Osteocyte (in vitro differentiated cells): ENCODE measurements around the gene NBEA. TPM values are rescaled to one million over a fixed set of nuclear protein-coding genes. Genes with fewer than 3 reads are reported as not detected.

Source experiments
- DNase-seq: peaks from one replicate; pipeline ENCODE4 v3.0.0; 2021; ENCODE audit warnings: mixed read lengths; ENCODE audit not compliant: unreplicated experiment; ENCODE audit errors: extremely low spot score
- H3K27ac Mint-ChIP-seq: one replicate; pipeline ENCODE4 v1.8.0; 2021; ENCODE audit warnings: mild to moderate bottlenecking, mixed read lengths; ENCODE audit not compliant: unreplicated experiment
- H3K27me3 Mint-ChIP-seq: one replicate; pipeline ENCODE4 v1.8.0; 2021; ENCODE audit warnings: mixed read lengths; ENCODE audit not compliant: unreplicated experiment
- H3K36me3 Mint-ChIP-seq: one replicate; pipeline ENCODE4 v1.8.0; 2021; ENCODE audit warnings: mixed read lengths; ENCODE audit not compliant: unreplicated experiment
- H3K4me1 Mint-ChIP-seq: one replicate; pipeline ENCODE4 v1.8.0; 2021; ENCODE audit warnings: mixed read lengths; ENCODE audit not compliant: unreplicated experiment
- H3K4me3 Mint-ChIP-seq: one replicate; pipeline ENCODE4 v1.8.0; 2021; ENCODE audit warnings: mild to moderate bottlenecking, moderate library complexity, mixed read lengths; ENCODE audit not compliant: unreplicated experiment
- H3K9me3 Mint-ChIP-seq: one replicate; pipeline ENCODE4 v1.8.0; 2021; ENCODE audit warnings: mixed read lengths; ENCODE audit not compliant: unreplicated experiment
- CTCF ChIP-seq: fragments of 200-600 bp; sonication (generic); IDR thresholded peaks from 2 replicates; pipeline ENCODE4 v1.5.0; 2021; ENCODE audit warnings: antibody characterized with exemption, mild to moderate bottlenecking, moderate library complexity
- total RNA-seq: library from RNA; stranded (reverse); gene quantifications from 2 replicates; pipeline ENCODE4 v1.2.1, GENCODE V29; 2021

NBEA gene
- total RNA-seq, 1 donor from 2014 or later: 10.9 TPM

GRCh38 chr13:35598790-35599369 is 656.8 kb downstream of the NBEA start:
- no peaks in the 10 kb centered on the region for H3K36me3 Mint-ChIP-seq
- H3K27me3 Mint-ChIP-seq: no peaks in the 10 kb centered on the region
- DNase-seq: no peak
- H3K27ac Mint-ChIP-seq: peak overlapping the region; percentile 58
- peaks cover 39% of the 10 kb centered on the region for H3K4me1 Mint-ChIP-seq
- H3K4me3 Mint-ChIP-seq: no peak overlapping the region
- no peaks in the 10 kb centered on the region for H3K9me3 Mint-ChIP-seq
- no peak for TF ChIP-seq CTCF

- DNase-seq: no peak
- no peaks in the 10 kb centered on the region for H3K27me3 Mint-ChIP-seq
- H3K4me1 Mint-ChIP-seq: peaks cover 36% of the 10 kb centered on the region
These were observed 657.3 kb downstream of the NBEA start for GRCh38 chr13:35599384-35599783.

GRCh38 chr13:35600137-35600536 is 658.1 kb downstream of the NBEA start:
- no peak for TF ChIP-seq CTCF
- peak overlapping the region; percentile 52 for H3K27ac Mint-ChIP-seq
- DNase-seq: no peak
- H3K4me1 Mint-ChIP-seq: peaks cover 36% of the 10 kb centered on the region
- H3K4me3 Mint-ChIP-seq: no peak overlapping the region
- no peaks in the 10 kb centered on the region for H3K36me3 Mint-ChIP-seq
- H3K9me3 Mint-ChIP-seq: no peaks in the 10 kb centered on the region
- no peaks in the 10 kb centered on the region for H3K27me3 Mint-ChIP-seq

More at GRCh38 chr13:35599384-35599783, 657.3 kb downstream of the NBEA start:
- no peak for TF ChIP-seq CTCF
- H3K27ac Mint-ChIP-seq: peak overlapping the region; percentile 58
- no peaks in the 10 kb centered on the region for H3K9me3 Mint-ChIP-seq
- no peaks in the 10 kb centered on the region for H3K36me3 Mint-ChIP-seq
- H3K4me3 Mint-ChIP-seq: no peak overlapping the region

- Mint-ChIP-seq H3K27ac (no peak overlapping the region), H3K4me3 (no peak overlapping the region), H3K4me1 (peaks cover 17% of the 10 kb centered on the region), H3K27me3 (no peaks in the 10 kb centered on the region), H3K9me3 (no peaks in the 10 kb centered on the region), H3K36me3 (no peaks in the 10 kb centered on the region)
- no peak for TF ChIP-seq CTCF
- no peak for DNase-seq
These were observed 661.7 kb downstream of the NBEA start for GRCh38 chr13:35603593-35604285.

- H3K4me1 Mint-ChIP-seq: no peaks in the 10 kb centered on the region
- DNase-seq: no peak
- no peaks in the 10 kb centered on the region for H3K36me3 Mint-ChIP-seq
- no peak for TF ChIP-seq CTCF
- no peak overlapping the region for H3K27ac Mint-ChIP-seq
- H3K9me3 Mint-ChIP-seq: no peaks in the 10 kb centered on the region
- no peaks in the 10 kb centered on the region for H3K27me3 Mint-ChIP-seq
- H3K4me3 Mint-ChIP-seq: no peak overlapping the region
These were observed 672.6 kb downstream of the NBEA start for GRCh38 chr13:35614666-35615065.
